Measurements from ENCODE around the gene KCNJ9.

DNA sequence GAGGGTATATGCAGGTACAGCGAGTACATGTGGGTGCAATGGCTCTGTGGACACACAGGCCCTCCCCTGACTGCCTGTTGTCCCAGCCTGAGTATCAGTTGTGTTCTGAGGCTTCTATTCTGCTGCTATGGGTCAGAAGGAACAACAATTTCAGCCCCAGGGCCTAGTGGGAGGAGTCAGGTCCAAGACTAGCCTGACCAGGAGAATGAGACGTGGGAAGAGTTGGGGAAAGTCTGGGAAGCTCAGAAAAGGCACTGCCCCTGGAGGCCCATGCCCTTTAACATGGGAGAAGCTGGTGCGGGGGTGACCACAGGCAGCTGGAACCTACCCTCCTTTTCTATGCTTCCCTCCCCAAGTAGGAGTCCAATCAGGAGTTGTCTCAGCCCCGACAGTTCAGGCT lies 9.4 kb downstream of the KCNJ9 start:
- TF ChIP-seq EZH2 (IDR thresholded peaks at IDR 0.05) = no peak
- TF ChIP-seq, protein P1, sequence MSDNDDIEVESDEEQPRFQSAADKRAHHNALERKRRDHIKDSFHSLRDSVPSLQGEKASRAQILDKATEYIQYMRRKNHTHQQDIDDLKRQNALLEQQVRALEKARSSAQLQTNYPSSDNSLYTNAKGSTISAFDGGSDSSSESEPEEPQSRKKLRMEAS (IDR thresholded peaks at IDR 0.05) = no peak
- TF ChIP-seq POLR2A (IDR thresholded peaks at IDR 0.05; ENCODE audit: borderline replicate concordance, extremely low read depth, insufficient read depth, insufficient read length) = no peak
- TF ChIP-seq, protein P2, sequence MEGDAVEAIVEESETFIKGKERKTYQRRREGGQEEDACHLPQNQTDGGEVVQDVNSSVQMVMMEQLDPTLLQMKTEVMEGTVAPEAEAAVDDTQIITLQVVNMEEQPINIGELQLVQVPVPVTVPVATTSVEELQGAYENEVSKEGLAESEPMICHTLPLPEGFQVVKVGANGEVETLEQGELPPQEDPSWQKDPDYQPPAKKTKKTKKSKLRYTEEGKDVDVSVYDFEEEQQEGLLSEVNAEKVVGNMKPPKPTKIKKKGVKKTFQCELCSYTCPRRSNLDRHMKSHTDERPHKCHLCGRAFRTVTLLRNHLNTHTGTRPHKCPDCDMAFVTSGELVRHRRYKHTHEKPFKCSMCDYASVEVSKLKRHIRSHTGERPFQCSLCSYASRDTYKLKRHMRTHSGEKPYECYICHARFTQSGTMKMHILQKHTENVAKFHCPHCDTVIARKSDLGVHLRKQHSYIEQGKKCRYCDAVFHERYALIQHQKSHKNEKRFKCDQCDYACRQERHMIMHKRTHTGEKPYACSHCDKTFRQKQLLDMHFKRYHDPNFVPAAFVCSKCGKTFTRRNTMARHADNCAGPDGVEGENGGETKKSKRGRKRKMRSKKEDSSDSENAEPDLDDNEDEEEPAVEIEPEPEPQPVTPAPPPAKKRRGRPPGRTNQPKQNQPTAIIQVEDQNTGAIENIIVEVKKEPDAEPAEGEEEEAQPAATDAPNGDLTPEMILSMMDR (IDR thresholded peaks at IDR 0.05 in 2 of 3, conservative IDR thresholded peaks at IDR 0.05 in 1 of 3; ENCODE audit: borderline replicate concordance in 1 of 3, insufficient read depth in 1 of 3, low read depth in 2 of 3, low read length in 2 of 3) = no peak
- TF ChIP-seq POLR2AphosphoS5 (IDR thresholded peaks at IDR 0.05; ENCODE audit: low read depth, low read length) = no peak
- no peak for TF ChIP-seq SP1 (IDR thresholded peaks at IDR 0.05; ENCODE audit: low read depth)
- TF ChIP-seq, protein P3, sequence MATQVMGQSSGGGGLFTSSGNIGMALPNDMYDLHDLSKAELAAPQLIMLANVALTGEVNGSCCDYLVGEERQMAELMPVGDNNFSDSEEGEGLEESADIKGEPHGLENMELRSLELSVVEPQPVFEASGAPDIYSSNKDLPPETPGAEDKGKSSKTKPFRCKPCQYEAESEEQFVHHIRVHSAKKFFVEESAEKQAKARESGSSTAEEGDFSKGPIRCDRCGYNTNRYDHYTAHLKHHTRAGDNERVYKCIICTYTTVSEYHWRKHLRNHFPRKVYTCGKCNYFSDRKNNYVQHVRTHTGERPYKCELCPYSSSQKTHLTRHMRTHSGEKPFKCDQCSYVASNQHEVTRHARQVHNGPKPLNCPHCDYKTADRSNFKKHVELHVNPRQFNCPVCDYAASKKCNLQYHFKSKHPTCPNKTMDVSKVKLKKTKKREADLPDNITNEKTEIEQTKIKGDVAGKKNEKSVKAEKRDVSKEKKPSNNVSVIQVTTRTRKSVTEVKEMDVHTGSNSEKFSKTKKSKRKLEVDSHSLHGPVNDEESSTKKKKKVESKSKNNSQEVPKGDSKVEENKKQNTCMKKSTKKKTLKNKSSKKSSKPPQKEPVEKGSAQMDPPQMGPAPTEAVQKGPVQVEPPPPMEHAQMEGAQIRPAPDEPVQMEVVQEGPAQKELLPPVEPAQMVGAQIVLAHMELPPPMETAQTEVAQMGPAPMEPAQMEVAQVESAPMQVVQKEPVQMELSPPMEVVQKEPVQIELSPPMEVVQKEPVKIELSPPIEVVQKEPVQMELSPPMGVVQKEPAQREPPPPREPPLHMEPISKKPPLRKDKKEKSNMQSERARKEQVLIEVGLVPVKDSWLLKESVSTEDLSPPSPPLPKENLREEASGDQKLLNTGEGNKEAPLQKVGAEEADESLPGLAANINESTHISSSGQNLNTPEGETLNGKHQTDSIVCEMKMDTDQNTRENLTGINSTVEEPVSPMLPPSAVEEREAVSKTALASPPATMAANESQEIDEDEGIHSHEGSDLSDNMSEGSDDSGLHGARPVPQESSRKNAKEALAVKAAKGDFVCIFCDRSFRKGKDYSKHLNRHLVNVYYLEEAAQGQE (IDR thresholded peaks at IDR 0.05; ENCODE audit: low read depth) = no peak
- TF ChIP-seq SIN3A (IDR thresholded peaks at IDR 0.05; ENCODE audit: low read depth) = no peak
- no peak for TF ChIP-seq YY1 (IDR thresholded peaks at IDR 0.05; ENCODE audit: extremely low read depth, insufficient replicate concordance, low read depth, low read length)
- no peak for TF ChIP-seq EZH2phosphoT487 (IDR thresholded peaks at IDR 0.05; ENCODE audit: borderline replicate concordance)
- TF ChIP-seq RAD21 (IDR thresholded peaks at IDR 0.05; ENCODE audit: low read depth) = no peak
